ENCODE results near the gene MYOF.
"Not testable (repeated sequence)": the region's sequence is repeated elsewhere in the genome, so short reads cannot be mapped to it uniquely, and the experiment has no call there.

MYOF gene

GRCh38 chr10:93334901-93335327, 147.2 kb downstream of the MYOF start:
- no peak overlapping the region for H3K4me3 ChIP-seq (ENCODE audit: low read length)
- no peak for TF ChIP-seq ZNF274 (IDR thresholded peaks at IDR 0.05; ENCODE audit: low read depth, low read length)

- H3K4me3 ChIP-seq (ENCODE audit: low read length): no peak overlapping the region
These were observed 148.0 kb downstream of the MYOF start for GRCh38 chr10:93334181-93334580.

GRCh38 chr10:93333278-93333978, 148.7 kb downstream of the MYOF start:
- no peak for TF ChIP-seq ZNF274 (IDR thresholded peaks at IDR 0.05; ENCODE audit: low read depth, low read length)
- H3K4me3 ChIP-seq (ENCODE audit: low read length): no peak overlapping the region

More at GRCh38 chr10:93334181-93334580, 148.0 kb downstream of the MYOF start:
- no peak for TF ChIP-seq ZNF274 (IDR thresholded peaks at IDR 0.05; ENCODE audit: low read depth, low read length)

GRCh38 chr10:93330824-93331223, 151.3 kb downstream of the MYOF start:
- no peak overlapping the region for H3K4me3 ChIP-seq (ENCODE audit: low read length)
- no peak for TF ChIP-seq ZNF274 (IDR thresholded peaks at IDR 0.05; ENCODE audit: low read depth, low read length)

- TF ChIP-seq ZNF274 (IDR thresholded peaks at IDR 0.05; ENCODE audit: low read depth, low read length): no peak
- H3K4me3 ChIP-seq (ENCODE audit: low read length): no peak overlapping the region
These were observed 162.2 kb downstream of the MYOF start for GRCh38 chr10:93319896-93320295.

- TF ChIP-seq ZNF274 (IDR thresholded peaks at IDR 0.05; ENCODE audit: low read depth, low read length): no peak
- no peak overlapping the region for H3K4me3 ChIP-seq (ENCODE audit: low read length)
These were observed 163.0 kb downstream of the MYOF start for GRCh38 chr10:93319096-93319495.

- TF ChIP-seq ZNF274 (IDR thresholded peaks at IDR 0.05; ENCODE audit: low read depth, low read length): no peak
These were observed 166.9 kb downstream of the MYOF start for GRCh38 chr10:93315246-93315645.

GRCh38 chr10:93314656-93315055, 167.5 kb downstream of the MYOF start:
- not testable (repeated sequence) for H3K4me3 ChIP-seq (ENCODE audit: low read length)

More at GRCh38 chr10:93315246-93315645, 166.9 kb downstream of the MYOF start:
- no peak overlapping the region for H3K4me3 ChIP-seq (ENCODE audit: low read length)

- H3K4me3 ChIP-seq (ENCODE audit: low read length): no peak overlapping the region
- TF ChIP-seq ZNF274 (IDR thresholded peaks at IDR 0.05; ENCODE audit: low read depth, low read length): no peak
These were observed 168.3 kb downstream of the MYOF start for GRCh38 chr10:93313798-93314197.

- no peak overlapping the region for H3K4me3 ChIP-seq (ENCODE audit: low read length)
- no peak for TF ChIP-seq ZNF274 (IDR thresholded peaks at IDR 0.05; ENCODE audit: low read depth, low read length)
These were observed 173.1 kb downstream of the MYOF start for GRCh38 chr10:93309062-93309461.

GRCh38 chr10:93305122-93305521, 177.0 kb downstream of the MYOF start:
- TF ChIP-seq ZNF274 (IDR thresholded peaks at IDR 0.05; ENCODE audit: low read depth, low read length): no peak
- H3K4me3 ChIP-seq (ENCODE audit: low read length): no peak overlapping the region

- no peak overlapping the region for H3K4me3 ChIP-seq (ENCODE audit: low read length)
- TF ChIP-seq ZNF274 (IDR thresholded peaks at IDR 0.05; ENCODE audit: low read depth, low read length): no peak
These were observed 181.2 kb downstream of the MYOF start for GRCh38 chr10:93300981-93301380.

- H3K4me3 ChIP-seq (ENCODE audit: low read length): no peak overlapping the region
- no peak for TF ChIP-seq ZNF274 (IDR thresholded peaks at IDR 0.05; ENCODE audit: low read depth, low read length)
These were observed 181.7 kb downstream of the MYOF start for GRCh38 chr10:93300288-93300917.

- no peak for TF ChIP-seq ZNF274 (IDR thresholded peaks at IDR 0.05; ENCODE audit: low read depth, low read length)
- H3K4me3 ChIP-seq (ENCODE audit: low read length): no peak overlapping the region
These were observed 182.4 kb downstream of the MYOF start for GRCh38 chr10:93299606-93300287.

- no peak overlapping the region for H3K4me3 ChIP-seq (ENCODE audit: low read length)
- no peak for TF ChIP-seq ZNF274 (IDR thresholded peaks at IDR 0.05; ENCODE audit: low read depth, low read length)
These were observed 182.9 kb downstream of the MYOF start for GRCh38 chr10:93299195-93299594.
